Neural cell (in vitro differentiated cells): Measurements from ENCODE around the gene GRAMD1B.

Experiments
- EZH2 ChIP-seq: fragments of 200-600, 300-800 bp; shearing (Covaris generic), sonication (generic); IDR thresholded peaks from 2 replicates; pipeline ENCODE4 v1.6.1; 2014; ENCODE audit warnings: antibody characterized with exemption, low read length, borderline replicate concordance, mild to moderate bottlenecking; ENCODE audit not compliant: insufficient read depth, poor library complexity, severe bottlenecking
- POLR2AphosphoS5 ChIP-seq: IDR thresholded peaks from 2 replicates; pipeline ENCODE4 v1.6.1; 2012
- SMC3 ChIP-seq: fragments of 450-650 bp; conservative IDR thresholded peaks from 2 replicates; pipeline ENCODE4 v1.6.1; 2014; ENCODE audit warnings: antibody characterized with exemption, mild to moderate bottlenecking, moderate library complexity; ENCODE audit not compliant: poor library complexity
- TF ChIP-seq, protein P1 (sequence below): fragments of 450-650 bp; IDR thresholded peaks from 2 replicates; pipeline ENCODE4 v1.5.1; 2014; ENCODE audit warnings: antibody characterized with exemption, mild to moderate bottlenecking, moderate library complexity; ENCODE audit not compliant: poor library complexity, severe bottlenecking
- TF ChIP-seq, protein P2 (sequence below): IDR thresholded peaks from 2 replicates; pipeline ENCODE4 v1.6.1; 2012; ENCODE audit warnings: borderline replicate concordance

DNA sequence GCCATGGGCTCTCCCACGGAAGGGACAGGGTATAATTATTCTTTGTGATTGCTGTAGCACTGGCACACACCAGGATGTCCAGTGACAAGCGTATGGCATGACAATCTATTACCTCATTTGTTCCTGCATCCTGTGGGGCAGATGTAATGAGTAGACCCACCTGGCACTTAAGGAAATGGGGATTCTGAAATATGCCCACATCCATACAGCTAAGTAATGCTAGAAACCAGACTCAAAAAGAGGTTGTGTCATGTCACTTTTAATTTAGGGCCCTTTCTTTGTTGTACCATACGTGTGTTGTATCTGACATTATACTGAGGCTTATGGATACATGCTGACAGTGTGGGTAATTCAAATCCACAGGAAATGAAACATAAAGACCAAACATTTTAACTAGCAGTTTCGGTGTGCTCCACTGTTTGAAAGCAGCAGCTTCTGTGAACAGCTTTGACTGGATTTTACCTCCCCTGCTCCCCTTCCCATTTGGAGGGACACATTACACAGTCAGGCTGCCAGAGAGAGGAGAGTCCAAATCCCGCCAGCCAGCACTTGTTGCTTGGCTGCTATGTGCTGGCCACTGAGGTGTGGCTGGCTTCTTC, 21.2 kb downstream of the GRAMD1B start:
- no peak for TF ChIP-seq EZH2
- TF ChIP-seq, protein P1, sequence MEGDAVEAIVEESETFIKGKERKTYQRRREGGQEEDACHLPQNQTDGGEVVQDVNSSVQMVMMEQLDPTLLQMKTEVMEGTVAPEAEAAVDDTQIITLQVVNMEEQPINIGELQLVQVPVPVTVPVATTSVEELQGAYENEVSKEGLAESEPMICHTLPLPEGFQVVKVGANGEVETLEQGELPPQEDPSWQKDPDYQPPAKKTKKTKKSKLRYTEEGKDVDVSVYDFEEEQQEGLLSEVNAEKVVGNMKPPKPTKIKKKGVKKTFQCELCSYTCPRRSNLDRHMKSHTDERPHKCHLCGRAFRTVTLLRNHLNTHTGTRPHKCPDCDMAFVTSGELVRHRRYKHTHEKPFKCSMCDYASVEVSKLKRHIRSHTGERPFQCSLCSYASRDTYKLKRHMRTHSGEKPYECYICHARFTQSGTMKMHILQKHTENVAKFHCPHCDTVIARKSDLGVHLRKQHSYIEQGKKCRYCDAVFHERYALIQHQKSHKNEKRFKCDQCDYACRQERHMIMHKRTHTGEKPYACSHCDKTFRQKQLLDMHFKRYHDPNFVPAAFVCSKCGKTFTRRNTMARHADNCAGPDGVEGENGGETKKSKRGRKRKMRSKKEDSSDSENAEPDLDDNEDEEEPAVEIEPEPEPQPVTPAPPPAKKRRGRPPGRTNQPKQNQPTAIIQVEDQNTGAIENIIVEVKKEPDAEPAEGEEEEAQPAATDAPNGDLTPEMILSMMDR: no peak
- TF ChIP-seq, protein P2, sequence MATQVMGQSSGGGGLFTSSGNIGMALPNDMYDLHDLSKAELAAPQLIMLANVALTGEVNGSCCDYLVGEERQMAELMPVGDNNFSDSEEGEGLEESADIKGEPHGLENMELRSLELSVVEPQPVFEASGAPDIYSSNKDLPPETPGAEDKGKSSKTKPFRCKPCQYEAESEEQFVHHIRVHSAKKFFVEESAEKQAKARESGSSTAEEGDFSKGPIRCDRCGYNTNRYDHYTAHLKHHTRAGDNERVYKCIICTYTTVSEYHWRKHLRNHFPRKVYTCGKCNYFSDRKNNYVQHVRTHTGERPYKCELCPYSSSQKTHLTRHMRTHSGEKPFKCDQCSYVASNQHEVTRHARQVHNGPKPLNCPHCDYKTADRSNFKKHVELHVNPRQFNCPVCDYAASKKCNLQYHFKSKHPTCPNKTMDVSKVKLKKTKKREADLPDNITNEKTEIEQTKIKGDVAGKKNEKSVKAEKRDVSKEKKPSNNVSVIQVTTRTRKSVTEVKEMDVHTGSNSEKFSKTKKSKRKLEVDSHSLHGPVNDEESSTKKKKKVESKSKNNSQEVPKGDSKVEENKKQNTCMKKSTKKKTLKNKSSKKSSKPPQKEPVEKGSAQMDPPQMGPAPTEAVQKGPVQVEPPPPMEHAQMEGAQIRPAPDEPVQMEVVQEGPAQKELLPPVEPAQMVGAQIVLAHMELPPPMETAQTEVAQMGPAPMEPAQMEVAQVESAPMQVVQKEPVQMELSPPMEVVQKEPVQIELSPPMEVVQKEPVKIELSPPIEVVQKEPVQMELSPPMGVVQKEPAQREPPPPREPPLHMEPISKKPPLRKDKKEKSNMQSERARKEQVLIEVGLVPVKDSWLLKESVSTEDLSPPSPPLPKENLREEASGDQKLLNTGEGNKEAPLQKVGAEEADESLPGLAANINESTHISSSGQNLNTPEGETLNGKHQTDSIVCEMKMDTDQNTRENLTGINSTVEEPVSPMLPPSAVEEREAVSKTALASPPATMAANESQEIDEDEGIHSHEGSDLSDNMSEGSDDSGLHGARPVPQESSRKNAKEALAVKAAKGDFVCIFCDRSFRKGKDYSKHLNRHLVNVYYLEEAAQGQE: no peak
- TF ChIP-seq POLR2AphosphoS5: no peak
- no peak for TF ChIP-seq SMC3
